Embryonic facial prominence (tissue), 1 donor: ENCODE measurements around the gene NEURL4.

Experiments used
- DNase-seq: peaks from one replicate; pipeline ENCODE4 v3.0.0-alpha.2; 2016; ENCODE audit errors: extremely low spot score

NEURL4 gene

DNA sequence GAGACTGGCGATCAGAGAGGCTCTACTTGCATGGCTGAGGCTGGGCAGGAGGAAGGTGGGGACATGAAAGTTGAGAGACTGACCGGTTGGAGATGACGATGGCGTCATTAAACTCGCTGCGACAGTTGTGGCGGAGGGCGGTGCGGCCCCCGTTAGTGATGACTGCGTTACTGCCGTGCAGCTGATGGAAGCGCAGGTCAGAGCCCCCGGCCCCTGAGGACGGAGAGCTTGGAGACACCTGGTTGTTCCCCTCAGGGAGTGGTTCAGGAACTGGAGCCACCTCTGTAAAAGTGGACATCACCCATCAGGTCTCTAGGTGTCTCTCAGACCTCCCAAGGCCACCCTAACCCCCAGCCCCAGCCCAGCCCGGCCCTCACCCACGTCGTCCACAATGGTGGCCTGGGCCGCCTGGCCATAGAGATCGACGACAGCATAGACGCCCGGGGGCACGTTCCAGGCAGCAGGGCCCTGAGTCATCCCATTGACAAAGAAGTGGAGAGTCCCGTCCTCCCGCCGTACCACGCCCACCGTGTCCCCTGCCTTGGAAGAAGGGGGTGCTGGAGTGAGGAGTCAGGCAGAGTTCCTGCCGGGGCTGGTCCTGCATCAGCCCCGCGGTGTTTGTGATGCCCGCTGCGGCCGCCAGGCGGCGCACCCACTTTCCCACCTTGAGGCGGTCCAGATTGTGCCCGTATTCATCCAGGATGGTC, 5.3 kb downstream of the NEURL4 start:
- no peak for DNase-seq

GRCh38 chr17:7322520-7323194, 6.5 kb downstream of the NEURL4 start:
- DNase-seq, result no peak

DNA sequence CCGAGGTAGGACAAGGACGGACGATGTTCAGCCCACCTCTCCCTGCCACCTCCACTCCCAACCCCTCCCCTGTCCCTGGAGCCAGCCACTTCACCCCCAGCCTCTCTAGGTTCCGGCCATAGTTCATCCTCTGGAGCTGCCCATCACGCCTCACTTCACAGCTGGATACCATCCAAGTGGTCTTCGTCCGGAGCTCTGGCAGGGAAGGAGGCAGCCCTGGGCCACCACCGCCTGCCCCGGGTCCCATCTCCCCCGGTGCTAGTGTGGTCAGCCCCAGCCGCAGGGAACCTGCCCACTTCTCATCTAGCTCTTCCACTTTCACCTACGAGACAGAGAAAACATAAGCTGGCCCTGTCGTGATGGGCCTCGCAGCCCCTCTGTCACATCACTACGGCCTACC, 7.7 kb downstream of the NEURL4 start:
- no peak for DNase-seq

GRCh38 chr17:7318121-7318860, 10.8 kb downstream of the NEURL4 start:
- DNase-seq, result no peak

DNA sequence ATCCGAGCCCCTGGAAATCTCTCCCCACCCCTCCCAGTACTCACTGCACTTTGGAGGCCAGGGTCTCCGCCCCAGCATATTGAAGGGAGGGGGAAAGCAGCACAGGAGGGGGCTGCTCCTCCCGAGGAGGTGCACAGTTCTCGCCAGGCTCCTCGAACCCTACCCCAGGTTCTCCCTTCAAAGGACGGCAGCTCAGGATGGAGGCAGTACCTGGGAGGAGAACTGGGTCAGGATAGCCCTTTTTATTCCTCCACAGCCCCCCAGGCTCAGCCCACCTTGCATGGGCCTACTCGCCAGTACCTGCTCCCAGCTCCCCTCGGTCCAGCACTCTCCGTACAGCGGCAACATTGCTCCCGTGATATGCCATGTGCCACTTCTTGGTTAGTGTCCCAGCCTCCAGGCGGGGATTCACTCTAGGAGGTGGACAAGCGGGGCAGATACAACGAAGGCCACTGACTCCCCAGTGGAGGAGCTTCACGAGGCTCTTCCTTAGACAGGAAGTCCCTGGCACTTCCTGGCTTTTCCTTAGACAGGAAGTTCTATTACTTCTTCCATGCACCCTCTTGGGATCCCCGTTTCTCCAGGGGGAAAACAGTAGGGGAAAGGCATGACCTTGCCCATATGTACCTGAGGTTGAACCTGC, 11.9 kb downstream of the NEURL4 start:
- DNase-seq, result no peak

GRCh38 chr17:7315570-7316235, 13.4 kb downstream of the NEURL4 start:
- DNase-seq, result no peak

- no peak for DNase-seq
These were observed 14.2 kb downstream of the NEURL4 start, which contains the start of gene GPS2 for GRCh38 chr17:7314719-7315569. Gene GPS2, minus strand, starts transcription at chr17:7315360. Its CDS starts 308 bp downstream, at chr17:7315052.

- DNase-seq, result no peak
These were observed 15.0 kb downstream of the NEURL4 start for GRCh38 chr17:7313890-7314718.

- DNase-seq, result no peak
These were observed 15.8 kb downstream of the NEURL4 start for GRCh38 chr17:7313088-7313889.

- DNase-seq, result no peak
These were observed 16.6 kb downstream of the NEURL4 start for GRCh38 chr17:7312432-7313087.

- DNase-seq, result no peak
These were observed 17.9 kb downstream of the NEURL4 start for GRCh38 chr17:7311110-7311705.

GRCh38 chr17:7309628-7310027, 19.5 kb downstream of the NEURL4 start:
- DNase-seq, result no peak

GRCh38 chr17:7308625-7309433, 20.3 kb downstream of the NEURL4 start:
- DNase-seq, result no peak

GRCh38 chr17:7307686-7308624, 21.2 kb downstream of the NEURL4 start:
- DNase-seq, result no peak

DNA sequence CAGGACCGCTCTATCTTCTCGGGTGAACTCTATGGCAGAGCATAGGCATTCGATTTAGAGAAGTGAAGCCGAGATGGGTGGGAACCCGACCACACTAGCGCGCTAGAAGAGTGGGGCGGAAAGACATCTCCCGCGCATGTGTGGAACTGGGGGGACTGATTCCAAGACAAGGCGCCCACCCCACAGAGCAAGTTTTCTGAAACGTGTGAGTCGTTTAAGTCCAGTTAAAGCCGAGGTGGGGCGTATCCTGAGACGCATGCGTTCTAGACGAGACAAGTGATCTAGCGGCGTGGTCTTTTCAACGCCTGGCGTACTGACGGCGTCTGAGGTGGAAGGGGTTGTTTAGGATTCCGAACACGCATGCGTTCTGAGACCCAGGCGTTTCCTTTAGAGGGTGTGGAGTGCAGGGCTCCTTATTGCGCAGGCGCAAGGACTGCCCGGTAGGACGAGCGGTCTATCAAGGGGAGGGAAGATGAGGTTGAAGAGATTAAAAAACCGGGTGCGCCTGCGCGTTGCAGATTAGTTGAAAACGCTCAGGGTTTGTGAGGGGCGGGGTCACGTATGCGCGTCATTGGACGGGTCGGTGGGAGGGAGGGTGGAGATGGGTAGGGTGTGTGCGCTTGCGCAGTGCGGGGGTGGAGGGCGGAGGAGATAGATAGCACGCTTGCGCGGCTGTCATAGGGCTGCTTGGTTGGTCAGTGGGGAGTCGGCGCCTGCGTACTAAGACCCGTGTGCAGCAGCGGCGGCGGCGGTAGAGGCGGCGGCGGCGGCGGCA, 22.0 kb downstream of the NEURL4 start, which contains the start of gene EIF5A:
EIF5A (plus strand) TSS at position 718 of the 775 bp plus-strand sequence. CDS start 2,008 bp downstream, outside the sequence.
- peak; percentile 100 for DNase-seq
